CD4-positive, alpha-beta T cell treated with Interleukin-17A for 4 hours (primary cell): ENCODE results near the gene OTOP3.
A peak's percentile ranks its signal among the peaks of the same experiment; 100 is the strongest.

Source experiments
- DNase-seq: peaks from one replicate; pipeline ENCODE4 v3.0.0-alpha.2; 2020; ENCODE audit warnings: mixed read lengths

Gene OTOP3

DNA sequence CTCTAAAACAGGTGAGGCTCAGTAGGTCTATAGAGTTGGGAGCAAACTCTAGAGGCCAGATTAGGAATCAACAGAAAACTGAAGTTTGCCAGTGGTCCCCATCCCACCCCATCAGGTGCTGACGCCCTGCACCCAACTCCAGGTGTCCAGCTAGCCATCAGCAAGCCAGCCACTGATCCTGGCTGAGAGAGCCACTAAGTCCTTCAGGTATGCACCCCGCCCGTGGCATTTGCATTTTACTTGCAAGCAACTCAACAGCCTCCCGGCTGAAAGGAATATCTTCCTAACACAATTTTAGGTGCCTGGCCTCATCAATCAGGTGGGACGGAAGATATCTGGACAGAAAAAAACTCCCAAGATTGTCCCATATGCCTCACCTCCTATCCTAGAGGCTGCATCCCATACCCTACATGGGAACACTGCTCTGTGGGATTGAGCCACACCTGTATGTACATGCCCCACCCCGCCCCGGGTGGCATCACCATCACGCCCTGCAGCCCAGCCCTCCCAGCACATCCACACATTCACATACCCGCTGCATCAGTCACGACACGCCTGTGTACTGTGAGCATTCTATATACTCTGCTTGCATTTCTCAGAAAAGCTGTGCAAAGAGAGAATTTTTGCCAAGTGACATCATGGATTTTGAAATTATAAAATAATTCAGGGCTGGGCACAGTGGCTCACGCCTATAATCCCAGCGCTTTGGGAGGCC, 8.3 kb downstream of the OTOP3 start:
- DNase-seq = no peak

DNA sequence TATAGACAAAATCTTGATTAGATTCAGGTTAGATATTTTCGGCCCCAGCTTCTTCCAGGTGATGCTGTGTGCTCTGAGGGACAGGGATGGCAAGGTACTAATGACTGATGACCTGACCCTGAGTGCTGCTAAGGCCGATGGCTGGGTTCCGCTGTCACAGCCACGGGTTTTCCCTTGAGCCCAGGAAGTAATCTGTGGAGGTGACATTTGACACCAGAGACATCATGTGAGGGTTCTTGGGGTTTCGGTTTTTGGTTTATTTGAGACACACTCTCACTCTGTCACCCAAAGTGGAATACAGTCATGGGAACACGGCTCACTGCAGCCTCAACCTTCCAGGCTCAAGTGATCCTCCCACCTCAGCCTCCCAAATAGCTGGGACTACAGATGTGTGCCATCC, 9.8 kb downstream of the OTOP3 start:
- DNase-seq = no peak

DNA sequence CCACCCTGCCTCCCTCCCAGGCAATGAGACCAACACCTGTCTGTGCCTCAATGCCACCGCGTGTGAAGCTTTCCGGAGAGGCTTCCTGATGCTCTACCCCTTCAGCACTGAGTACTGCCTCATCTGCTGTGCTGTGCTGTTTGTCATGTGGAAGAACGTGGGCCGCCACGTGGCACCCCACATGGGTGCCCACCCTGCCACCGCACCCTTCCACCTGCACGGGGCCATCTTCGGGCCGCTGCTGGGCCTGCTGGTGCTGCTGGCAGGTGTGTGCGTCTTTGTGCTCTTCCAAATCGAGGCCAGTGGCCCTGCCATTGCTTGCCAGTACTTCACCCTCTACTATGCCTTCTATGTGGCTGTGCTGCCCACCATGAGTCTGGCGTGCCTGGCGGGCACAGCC, 10.9 kb downstream of the OTOP3 start:
- no peak for DNase-seq

DNA sequence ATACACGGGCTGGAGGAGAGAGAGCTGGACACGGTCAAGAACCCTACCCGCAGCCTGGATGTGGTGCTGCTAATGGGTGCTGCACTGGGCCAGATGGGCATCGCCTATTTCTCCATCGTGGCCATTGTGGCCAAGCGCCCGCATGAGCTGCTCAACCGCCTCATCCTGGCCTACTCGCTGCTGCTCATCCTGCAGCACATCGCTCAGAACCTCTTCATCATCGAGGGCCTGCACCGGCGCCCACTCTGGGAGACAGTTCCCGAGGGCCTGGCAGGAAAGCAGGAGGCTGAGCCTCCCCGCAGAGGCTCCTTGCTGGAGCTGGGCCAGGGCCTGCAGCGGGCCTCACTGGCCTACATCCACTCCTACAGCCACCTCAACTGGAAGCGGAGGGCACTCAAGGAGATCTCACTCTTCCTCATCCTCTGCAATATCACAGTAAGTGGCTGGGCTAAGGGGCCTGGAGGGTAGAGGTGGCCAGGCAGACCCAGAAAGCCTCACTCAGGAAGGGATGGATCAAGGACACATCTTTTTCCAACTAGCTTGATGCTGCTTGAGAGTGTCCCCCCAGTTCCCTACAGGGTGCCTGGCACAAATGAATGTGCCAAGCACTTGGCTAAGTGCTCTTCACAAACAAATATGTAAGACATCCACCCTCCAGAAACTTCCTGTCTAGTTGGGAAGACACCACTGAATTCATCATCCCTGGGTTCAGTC, 11.5 kb downstream of the OTOP3 start:
- no peak for DNase-seq

DNA sequence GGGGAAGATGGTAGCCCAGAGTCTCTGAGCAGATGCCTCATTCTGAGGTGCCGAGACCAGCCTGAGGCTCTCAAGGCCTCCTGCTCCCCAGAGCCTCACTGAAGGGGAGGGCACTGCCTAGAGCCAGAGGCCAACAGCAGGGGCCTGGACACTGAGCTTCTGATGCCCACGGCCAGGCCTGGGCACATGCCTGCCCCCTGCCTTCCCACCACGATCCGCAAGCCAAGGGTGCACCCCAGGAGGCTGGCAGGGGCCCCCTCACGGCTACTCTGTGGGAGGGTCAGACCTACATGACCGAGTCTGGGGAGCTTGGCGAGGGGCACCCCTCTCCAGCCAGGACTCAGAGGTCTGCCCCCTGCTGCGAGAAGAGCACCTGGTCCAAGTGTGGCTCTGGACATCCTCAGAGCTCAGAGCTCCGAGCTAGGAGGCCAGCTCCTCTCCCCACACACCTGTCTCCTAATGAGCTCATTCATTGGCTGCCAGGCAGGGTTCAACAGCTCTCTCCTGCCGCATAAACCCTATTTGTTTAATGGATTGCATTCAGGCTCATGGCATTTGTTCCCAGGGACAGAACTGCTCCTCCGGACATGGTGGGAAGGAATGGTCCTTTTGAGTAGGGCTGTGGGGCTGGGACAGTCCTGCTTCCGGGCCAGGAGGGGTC, 13.9 kb downstream of the OTOP3 start:
- DNase-seq = no peak

GRCh38 chr17:74950207-74950606, 14.5 kb downstream of the OTOP3 start:
- DNase-seq = no peak

DNA sequence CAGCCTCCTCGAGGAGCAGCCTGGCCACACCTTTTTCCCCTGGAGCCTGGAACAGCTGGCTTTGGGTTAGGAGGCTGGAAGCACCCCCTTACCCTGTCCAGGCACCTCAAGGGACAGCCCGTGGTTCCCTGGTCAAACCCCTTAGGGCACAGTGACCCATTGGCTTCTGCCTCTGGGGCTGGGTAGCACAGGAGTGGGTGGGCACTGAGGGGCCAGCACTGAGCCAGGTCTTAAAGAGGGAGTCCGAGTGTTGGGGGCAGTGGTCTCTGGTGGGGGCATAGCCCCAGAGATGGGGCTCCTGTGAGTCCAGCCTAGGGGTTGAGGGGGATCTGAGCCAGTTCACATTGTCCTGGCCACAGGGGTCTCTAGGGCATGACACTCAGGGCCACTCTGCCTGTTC, 15.4 kb downstream of the OTOP3 start:
- no peak for DNase-seq

DNA sequence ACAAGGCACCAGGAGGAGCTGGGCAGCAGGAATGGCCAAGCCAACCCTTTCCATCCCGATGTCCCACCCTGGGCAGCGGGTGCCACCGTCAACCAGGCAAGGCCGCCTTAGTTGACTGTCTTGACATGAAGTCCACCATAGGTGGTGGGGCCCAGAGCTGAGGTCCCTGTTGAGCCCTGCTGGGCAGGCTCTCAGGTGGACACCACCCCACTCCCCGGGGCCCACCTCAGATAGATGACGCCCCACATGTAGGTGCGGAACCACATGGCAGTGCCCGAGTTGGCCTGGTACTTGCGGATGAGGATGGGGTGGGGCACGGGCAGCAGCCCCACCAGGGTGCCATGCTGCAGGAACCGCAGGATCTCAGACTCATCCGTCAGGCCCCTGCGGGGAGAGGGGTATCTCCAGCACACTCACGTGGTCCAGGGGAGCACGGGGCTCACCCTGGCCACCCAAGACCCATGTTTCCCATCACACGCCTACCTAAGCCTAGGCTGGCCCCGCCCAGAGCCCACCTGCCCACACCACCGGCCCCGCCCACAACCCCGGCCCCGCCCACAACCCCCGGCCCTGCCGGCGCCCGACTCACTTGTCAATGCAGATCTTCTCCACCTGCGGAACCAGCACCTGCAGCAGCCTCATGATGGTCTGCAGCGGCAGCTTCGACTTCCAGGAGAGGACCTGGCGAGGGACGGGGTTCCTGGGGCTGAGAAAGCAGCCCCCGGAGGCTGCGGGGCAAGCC, 16.2 kb downstream of the OTOP3 start:
- DNase-seq = no peak

- no peak for DNase-seq
These were observed 16.9 kb downstream of the OTOP3 start for GRCh38 chr17:74952431-74953133.

GRCh38 chr17:74953134-74953687, 17.5 kb downstream of the OTOP3 start:
- DNase-seq = no peak

GRCh38 chr17:74954115-74954514, 18.4 kb downstream of the OTOP3 start:
- no peak for DNase-seq

- DNase-seq = no peak
These were observed 19.1 kb downstream of the OTOP3 start for GRCh38 chr17:74954665-74955421.

DNA sequence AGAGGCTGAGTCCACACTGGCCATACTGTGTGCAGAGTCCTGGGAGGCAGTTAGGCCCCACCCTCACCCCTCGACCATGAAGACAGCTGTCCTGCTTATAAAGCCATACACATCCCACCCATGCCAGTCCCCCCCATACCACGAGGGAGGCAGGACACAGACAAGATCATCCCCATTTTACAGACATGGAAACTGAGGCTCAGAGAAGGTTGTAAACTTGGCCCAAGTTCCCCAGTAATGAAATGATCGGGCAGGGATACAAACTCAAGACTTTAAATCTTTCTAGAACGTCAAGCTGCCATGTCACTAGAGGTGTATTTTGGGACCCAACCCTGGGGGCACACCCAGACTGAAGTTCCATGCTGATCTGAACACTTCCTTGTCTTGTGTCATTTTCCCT, 20.4 kb downstream of the OTOP3 start:
- no peak for DNase-seq

DNA sequence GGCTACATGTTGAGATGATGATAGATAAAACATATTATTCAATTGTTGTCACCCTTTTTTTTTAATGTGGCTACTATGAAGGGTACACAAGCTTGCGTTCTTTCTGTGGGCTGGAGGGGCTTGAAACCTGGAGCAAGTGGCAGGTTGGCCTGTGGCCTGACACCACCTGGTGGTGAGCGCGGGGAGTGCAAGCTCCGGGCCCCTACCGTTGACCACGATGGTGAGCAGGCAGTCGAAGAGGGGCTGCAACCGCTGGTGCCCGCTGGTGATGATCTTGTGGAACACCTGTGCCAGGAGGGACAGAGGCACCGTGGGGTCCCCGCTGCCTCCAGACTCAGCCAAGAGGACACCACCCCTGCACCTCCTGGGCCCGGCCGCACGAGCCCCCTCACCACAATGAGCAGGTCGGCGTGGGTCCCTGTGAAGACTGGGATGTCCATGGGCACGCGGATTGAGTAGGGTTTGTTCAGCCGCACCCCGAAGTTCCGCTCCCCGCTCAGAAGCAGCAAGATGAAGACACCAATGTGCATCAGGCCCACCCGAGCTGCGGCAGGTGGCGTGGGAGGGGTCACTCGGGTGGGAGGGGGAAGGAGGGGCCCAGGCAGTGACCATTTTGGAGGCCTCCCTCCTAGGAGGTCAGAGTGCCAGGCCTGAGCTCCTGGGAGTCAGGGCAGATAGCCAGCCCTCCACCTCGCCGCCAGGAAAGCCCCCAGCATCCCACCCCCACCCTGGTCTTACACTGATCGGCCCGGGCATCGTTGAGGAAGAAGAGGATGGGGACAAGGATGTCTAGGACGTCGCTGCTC, 22.4 kb downstream of the OTOP3 start:
- DNase-seq = peak; percentile 85

GRCh38 chr17:74959826-74960515, 24.3 kb downstream of the OTOP3 start:
- no peak for DNase-seq

- DNase-seq = peak; percentile 59
These were observed 25.1 kb downstream of the OTOP3 start for GRCh38 chr17:74960570-74961342.

DNA sequence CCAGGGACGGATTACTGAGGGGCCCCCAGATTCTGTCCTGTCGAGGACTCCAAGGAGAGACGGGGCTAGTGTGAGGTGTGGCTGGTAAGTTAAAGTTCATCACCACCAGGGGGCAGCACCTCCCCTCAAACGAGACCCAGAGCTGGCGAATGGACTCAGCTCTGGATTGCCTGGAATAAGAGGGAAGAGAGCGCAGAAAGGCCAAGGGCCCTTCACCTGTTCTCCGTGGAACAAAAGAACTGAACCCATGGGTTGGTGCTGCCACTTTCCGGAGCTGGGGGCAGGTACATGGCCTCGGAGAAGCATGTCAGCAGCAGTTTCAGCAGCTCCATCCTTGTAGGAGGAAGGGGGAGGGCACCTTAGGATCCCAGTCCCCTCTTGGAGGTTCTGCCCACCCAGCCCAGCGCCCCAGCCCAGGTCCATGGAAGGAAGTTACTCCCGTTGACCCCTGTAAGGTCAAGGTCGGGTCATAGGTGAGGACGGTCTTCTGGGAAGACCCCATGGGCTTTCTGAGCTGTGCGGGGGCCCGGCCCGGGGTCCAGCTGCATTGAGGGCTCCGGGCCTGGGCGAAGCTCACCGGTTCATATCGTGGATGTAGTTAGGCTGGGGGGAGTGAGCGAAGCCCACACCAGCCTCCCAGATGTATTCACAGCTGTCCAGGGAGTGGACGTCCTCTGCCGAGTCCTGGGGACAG, 26.1 kb downstream of the OTOP3 start:
- DNase-seq = peak; percentile 94

DNA sequence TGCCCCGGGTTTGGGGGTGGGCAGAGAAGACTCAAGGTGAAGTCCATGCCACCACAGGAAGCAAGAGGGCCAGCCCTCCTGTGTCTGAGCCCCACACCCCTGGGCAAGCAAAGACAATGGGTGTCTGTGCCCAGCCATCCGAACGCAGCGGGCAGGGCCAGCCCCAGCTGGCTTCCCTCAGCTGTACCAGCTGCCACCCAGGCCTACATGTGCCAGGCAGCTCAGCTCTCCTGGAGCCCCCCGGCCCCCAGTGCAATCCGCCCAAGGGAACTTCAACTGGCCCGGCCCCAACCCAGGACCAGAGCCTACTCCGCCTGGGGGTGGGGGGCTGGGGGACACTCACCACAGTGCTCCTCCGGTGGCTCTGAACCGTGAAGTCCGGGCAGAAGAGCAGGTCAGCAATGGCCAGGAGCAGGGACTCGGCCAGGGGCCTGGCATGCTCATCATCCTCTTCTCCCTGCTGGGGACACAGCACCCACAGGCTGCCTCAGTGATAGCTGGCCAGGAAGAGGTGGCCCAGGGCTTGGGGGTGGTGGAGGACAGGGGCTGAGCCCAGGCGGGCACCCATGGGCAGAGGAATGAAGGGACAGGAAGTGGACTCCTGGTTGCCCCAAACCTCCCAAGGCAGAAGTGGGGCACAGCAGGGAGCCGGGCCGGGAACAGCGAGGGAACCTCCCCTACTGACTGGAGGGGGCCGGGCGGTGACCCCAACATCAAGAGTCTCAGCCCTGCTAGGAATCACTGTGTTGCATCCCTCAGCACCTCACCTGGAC, 27.1 kb downstream of the OTOP3 start:
- DNase-seq = no peak
